Heart left ventricle (tissue), 16 donors: Measurements from ENCODE around the gene BAZ2B. TPM values are rescaled to one million over a fixed set of nuclear protein-coding genes. Genes with fewer than 3 reads are reported as not detected.

Experiments used
- ATAC-seq, 4 donors: fragments of 200-7000 bp; cut with Tn5 transposase; one replicate each; pipeline ENCODE4 v1.9.1; 2020 to 2022; ENCODE audit warnings: moderate library complexity in 4 of 4, mild to moderate bottlenecking in 3 of 4, moderate number of reproducible peaks in 1 of 4
- DNase-seq, 5 donors: peaks; one replicate each; pipeline ENCODE4 v3.0.0-alpha.2; 2020
- H3K27ac ChIP-seq, 12 donors: fragments of 200-600 bp; sonication (generic) in 4 of 12; one replicate each; pipeline versions ENCODE4 v1.5.0 to v1.8.0; 2016 to 2022; ENCODE audit warnings: mild to moderate bottlenecking in 2 of 12
- H3K27me3 ChIP-seq, 9 donors: fragments of 200-600 bp; sonication (generic) in 2 of 9; one replicate each; pipeline versions ENCODE4 v1.5.1 to v1.8.0; 2016 to 2022; ENCODE audit warnings: mild to moderate bottlenecking in 3 of 9
- H3K36me3 ChIP-seq, 9 donors: fragments of 200-600 bp; sonication (generic) in 2 of 9; one replicate each; pipeline versions ENCODE4 v1.5.0 to v1.8.0; 2018 to 2022; ENCODE audit warnings: mild to moderate bottlenecking in 2 of 9
- H3K4me1 ChIP-seq, 12 donors: fragments of 200-600 bp; sonication (generic) in 4 of 12; one replicate each; pipeline versions ENCODE4 v1.5.0 to v1.8.0; 2016 to 2022; ENCODE audit warnings: mild to moderate bottlenecking in 3 of 12
- H3K4me3 ChIP-seq, 12 donors: fragments of 200-600 bp; sonication (generic) in 4 of 12; one replicate each; pipeline versions ENCODE4 v1.5.0 to v1.8.0; 2017 to 2022; ENCODE audit warnings: mild to moderate bottlenecking in 9 of 12, moderate library complexity in 4 of 12
- H3K9me3 ChIP-seq, 12 donors: fragments of 200-600 bp; sonication (generic) in 4 of 12; one replicate each; pipeline versions ENCODE4 v1.5.0 to v1.8.0; 2016 to 2022; ENCODE audit warnings: mild to moderate bottlenecking in 1 of 12
- POLR2A ChIP-seq, 2 donors: fragments of 450-650 bp; IDR thresholded peaks; one replicate each; pipeline ENCODE4 v1.6.1; 2017; ENCODE audit warnings: antibody characterized with exemption in 2 of 2, mild to moderate bottlenecking in 2 of 2, moderate library complexity in 2 of 2
- WGBS, 4 donors: extraction: QIAGEN DNeasy Blood & Tissue Kit in 2 of 4; methylation state at CpG; one replicate each; pipeline versions ENCODE4 v1.1.5 to v1.1.7; 2013 to 2018; 5-methylcytosine and 5-hydroxymethylcytosine counted together
- intact Hi-C, 10 donors: fragments of 100-400 bp; cut with DNase I; formaldehyde crosslinking; loops; one replicate each; pipeline versions ENCODE4 v1.11.1 to v1.14.2; 2022
- polyA plus RNA-seq, 2 donors: library from polyadenylated mRNA; stranded (reverse); fragments of 200-250 nt; gene quantifications; one replicate each; pipeline ENCODE4 v1.2.3, GENCODE V29; 2013
- total RNA-seq, 9 donors: library from RNA; depleted of rRNA in 2 of 9; stranded (reverse); fragments of >200 nt in 2 of 9; fragmentation: NEBNext Ultra II Directional in 3 of 9; extraction: Animal tissue kit (Norgen Biotek cat#: 25700) in 3 of 9; gene quantifications; one replicate each; pipeline versions ENCODE4 v1.1.0 to v1.2.4, GENCODE V29; 2016 to 2023
- TF ChIP-seq, protein P1 (sequence below), 12 donors: fragments of 200-600 bp; sonication (generic) in 4 of 12; IDR thresholded peaks; one replicate each; pipeline versions ENCODE4 v1.5.0 to v1.8.0; 2018 to 2022; ENCODE audit warnings: antibody characterized with exemption in 12 of 12, mild to moderate bottlenecking in 5 of 12
- donor health status: ischemic (EF 13 %, LVEDD 7.1; RV severe dilation, severe dysfunction).
- donor health status: healthy with polysubstance abuse.
- donor health status: DM: no; HTN: yes; CAD: no.
- donor health status: DM: no; HTN: no; CAD: no.
- donor health status: ischemic (EF 25% LVEDD 6.9; RV normal size, moderate dysfunction).
- donor health status: ischemic (EF 25% LVEDD 5.7; RV mildly dilated, moderate dysfunction).
- donor health status: healthy.
- donor health status: DM: yes; HTN: yes; CAD: no.
- donor health status: ischemic (EF 35%, LVEDD 5.7; RV mildly dilated, moderate dysfunction).
- donor health status: nonischemic (EF 11% LVEDD 7.7; RV severe dilation, severe dysfunction).
- donor health status: DM: yes; HTN: yes; CAD: no.
- donor health status: PGD.
- donor health status: ischemic (EF 29% LVEDD 5.4; RV normal size, mild dysfunction).
- donor health status: nonischemic (EF 23%, LVEDD 6.1; RV moderate dilation, normal function).

Gene BAZ2B
- total and polyA plus RNA-seq, 11 donors = 15.3 to 56.5 (median 40.2) TPM

DNA sequence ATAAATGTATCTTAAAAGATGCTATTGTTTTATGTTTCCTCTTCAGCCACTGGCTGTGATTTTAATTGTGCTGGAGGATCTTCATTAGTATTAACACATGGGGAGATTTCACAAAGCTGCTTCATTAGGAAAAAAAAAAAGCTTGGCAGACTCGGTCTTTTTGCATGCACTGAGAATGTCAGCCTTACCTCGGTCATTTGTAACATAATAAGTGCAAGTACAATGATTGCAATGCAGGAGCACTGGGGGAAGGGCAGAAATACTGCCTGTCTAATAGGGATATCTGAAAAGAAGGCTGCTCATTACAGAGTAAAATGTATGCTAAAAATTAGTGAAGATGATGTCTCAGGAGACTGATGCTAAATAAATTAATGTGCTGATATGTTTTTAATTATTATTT, 1.3 kb upstream of the BAZ2B start:
- DNase-seq = no peak
- peaks cover 0 to 35% (median 16%) of the 10 kb centered on the region in 12 donors for H3K4me1 ChIP-seq
- ATAC-seq = no peak
- 6 to 9% (median 7%) methylated on average over 2 of the region's 2 CpGs for WGBS, 4 donors
- H3K9me3 ChIP-seq = no peaks in the 10 kb centered on the region
- H3K27ac ChIP-seq = peak overlapping the region in 6 of 12 donors; percentile 96 to 99 (median 98)
- intact Hi-C loops = loop anchor here in 7 of 10 donors (2.0 to 10.0 kb wide), 8 partner anchors 95 to 183 kb away; partner anchors contain the start of genes MARCHF7 (in 3 of the 7) and CD302 (in 2 of the 7)
- H3K36me3 ChIP-seq = no peaks in the 10 kb centered on the region
- TF ChIP-seq, protein P1, sequence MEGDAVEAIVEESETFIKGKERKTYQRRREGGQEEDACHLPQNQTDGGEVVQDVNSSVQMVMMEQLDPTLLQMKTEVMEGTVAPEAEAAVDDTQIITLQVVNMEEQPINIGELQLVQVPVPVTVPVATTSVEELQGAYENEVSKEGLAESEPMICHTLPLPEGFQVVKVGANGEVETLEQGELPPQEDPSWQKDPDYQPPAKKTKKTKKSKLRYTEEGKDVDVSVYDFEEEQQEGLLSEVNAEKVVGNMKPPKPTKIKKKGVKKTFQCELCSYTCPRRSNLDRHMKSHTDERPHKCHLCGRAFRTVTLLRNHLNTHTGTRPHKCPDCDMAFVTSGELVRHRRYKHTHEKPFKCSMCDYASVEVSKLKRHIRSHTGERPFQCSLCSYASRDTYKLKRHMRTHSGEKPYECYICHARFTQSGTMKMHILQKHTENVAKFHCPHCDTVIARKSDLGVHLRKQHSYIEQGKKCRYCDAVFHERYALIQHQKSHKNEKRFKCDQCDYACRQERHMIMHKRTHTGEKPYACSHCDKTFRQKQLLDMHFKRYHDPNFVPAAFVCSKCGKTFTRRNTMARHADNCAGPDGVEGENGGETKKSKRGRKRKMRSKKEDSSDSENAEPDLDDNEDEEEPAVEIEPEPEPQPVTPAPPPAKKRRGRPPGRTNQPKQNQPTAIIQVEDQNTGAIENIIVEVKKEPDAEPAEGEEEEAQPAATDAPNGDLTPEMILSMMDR (IDR thresholded peaks at IDR 0.05) = no peak
- no peak for TF ChIP-seq POLR2A (IDR thresholded peaks at IDR 0.05)
- peak overlapping the region in 10 of 12 donors; percentile 61 to 94 (median 76) for H3K4me3 ChIP-seq
- no peaks in the 10 kb centered on the region for H3K27me3 ChIP-seq

DNA sequence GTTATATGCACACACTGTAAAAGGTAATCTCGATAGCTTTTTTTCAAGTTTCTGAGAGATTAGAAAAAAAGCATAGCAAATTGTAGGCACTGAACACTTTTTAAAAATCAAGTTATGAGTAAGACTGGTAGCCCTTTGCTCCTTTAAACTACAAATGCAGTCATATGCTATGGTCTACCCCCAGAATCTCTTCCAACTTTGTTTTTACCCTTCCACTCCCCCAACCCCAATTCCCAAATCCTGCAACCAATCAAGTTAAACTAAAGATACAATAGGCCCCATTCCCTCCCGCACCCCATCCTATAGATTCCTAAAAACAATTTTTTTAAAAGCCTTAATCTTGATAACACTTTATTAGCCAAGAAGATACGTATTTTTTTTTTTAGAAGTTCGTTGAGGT, 752 bp upstream of the BAZ2B start:
- WGBS, 4 donors = 15 to 16% (median 16%) methylated on average over 4 of the region's 4 CpGs
- Histone ChIP-seq H3K27me3 (no peaks in the 10 kb centered on the region), H3K27ac (peak overlapping the region; percentile 94 to 99 (median 98)), H3K4me3 (peak overlapping the region in 11 of 12 donors; percentile 61 to 94 (median 75)), H3K9me3 (no peaks in the 10 kb centered on the region), H3K4me1 (peaks cover 0 to 40% (median 18%) of the 10 kb centered on the region in 12 donors), H3K36me3 (no peaks in the 10 kb centered on the region)
- no peak for ATAC-seq
- intact Hi-C loops = loop anchor here in 7 of 10 donors (2.0 to 10.0 kb wide), 8 partner anchors 95 to 182 kb away; partner anchors contain the start of genes MARCHF7 (in 3 of the 7) and CD302 (in 2 of the 7)
- DNase-seq = no peak
- no peak for TF ChIP-seq POLR2A (IDR thresholded peaks at IDR 0.05)
- TF ChIP-seq, protein P1 (IDR thresholded peaks at IDR 0.05) = no peak

DNA sequence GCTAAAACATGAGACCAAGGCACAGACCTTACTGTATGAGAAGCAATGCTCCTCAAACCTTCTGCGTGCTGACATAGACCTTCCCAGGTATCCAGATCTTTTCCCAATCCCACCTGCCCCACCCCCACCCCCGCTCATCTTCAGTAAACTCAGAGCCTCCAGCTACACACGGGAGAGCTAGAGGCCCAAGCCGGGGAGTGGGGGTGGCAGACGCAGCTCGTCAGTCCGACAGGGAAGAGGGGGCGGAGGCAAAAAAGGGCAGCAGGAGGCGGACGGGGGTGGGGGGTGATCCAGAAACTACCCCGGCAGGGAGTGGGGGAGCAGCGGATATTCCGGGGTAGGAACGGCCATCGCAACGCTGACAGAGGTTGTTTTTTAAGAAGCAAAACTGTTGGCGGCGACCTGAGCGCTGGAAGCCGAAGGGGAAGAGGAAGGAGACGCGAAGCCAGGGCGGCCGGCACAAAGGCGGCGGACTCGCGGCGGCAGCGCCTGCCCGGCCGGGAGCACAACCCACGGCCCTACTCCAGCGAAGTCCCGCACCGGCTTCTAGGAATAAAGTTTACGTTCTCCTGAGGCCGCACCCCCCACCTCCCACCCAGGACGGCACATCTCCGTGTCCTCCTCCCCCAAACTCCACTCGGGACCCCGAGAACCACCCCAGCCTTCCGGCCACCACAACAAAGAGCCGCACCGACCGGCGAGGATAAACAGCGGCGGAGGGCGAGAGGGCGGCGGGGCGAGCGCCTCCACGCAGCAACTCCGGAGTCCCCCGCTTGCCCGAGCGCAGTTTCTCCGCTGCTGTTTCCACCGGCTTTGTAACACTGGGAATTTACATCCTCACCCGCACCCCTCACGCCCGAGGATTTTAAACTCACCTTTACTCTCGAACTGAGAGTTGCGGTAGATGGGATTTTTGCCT, 722 bp downstream of the BAZ2B start:
- TF ChIP-seq, protein P1 (IDR thresholded peaks at IDR 0.05) = peak in 1 of 12 donors; percentile 6
- peak in 1 of 2 donors; percentile 62 for TF ChIP-seq POLR2A (IDR thresholded peaks at IDR 0.05)
- H3K4me3 ChIP-seq = peak overlapping the region; percentile 61 to 94 (median 74)
- no peaks in the 10 kb centered on the region for H3K9me3 ChIP-seq
- no peaks in the 10 kb centered on the region for H3K27me3 ChIP-seq
- DNase-seq (peak; percentile 93 to 94 (median 94)), ATAC-seq (peak; percentile 89 to 98 (median 97))
- H3K36me3 ChIP-seq = no peaks in the 10 kb centered on the region
- H3K27ac ChIP-seq = peak overlapping the region; percentile 94 to 99 (median 98)
- intact Hi-C loops = loop anchor here in 8 of 10 donors (1.0 to 10.0 kb wide), 9 partner anchors 97 to 181 kb away; partner anchors contain the start of genes MARCHF7 (in 7 of the 8) and CD302 (in 2 of the 8)
- 0 to 1% (median 0%) methylated on average over 58 to 66 of the region's 66 CpGs for WGBS, 4 donors
- peaks cover 3 to 51% (median 29%) of the 10 kb centered on the region in 12 donors for H3K4me1 ChIP-seq
